ENCODE measurements around the gene CCDC40.
"Not testable (repeated sequence)": the region's sequence is repeated elsewhere in the genome, so short reads cannot be mapped to it uniquely, and the experiment has no call there.

CCDC40 gene

DNA sequence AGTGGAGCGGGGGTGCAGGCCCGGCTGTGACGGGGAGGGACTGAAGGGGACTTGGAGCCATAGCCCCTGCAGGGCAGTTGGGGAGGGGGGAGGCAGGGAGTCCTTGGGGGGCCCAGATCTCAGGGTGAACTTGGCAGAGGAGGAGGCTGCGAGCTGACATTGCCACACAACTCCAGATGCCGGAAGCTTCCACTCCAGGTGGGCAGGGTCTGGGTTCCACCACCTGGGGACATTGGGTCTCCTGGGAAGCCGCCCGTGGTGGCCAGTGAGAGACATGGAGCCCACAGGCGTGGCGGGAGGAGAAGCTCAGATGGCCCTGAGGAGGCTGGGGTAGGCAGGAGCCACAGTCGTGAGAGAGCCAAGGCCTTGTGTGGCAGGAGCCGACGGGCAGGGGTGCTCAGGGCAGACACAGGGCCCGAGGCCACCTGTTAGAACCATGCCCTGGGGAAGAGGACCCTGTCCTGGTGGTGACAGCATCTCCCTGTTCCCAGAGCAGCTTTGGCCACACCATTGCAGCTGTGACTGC is 46.8 kb downstream of the CCDC40 start:
- DNase-seq (ENCODE audit: low read depth), result no peak

DNA sequence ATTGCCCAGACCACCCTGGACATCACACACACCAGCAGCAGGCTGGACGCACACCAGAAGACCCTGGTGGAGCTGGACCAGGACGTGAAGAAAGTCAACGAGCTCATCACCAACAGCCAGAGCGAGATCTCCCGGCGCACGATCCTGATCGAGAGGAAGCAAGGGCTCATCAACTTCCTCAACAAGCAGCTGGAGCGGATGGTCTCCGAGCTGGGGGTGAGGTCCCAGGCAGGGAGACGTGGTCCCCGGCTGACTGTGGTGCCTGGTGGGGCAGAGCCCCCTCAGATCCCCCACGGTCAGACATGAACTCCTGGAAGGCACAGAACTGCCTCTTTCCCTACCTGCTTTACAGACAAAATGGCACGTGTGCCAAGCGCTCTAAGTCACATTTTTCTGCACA is 48.3 kb downstream of the CCDC40 start:
- DNase-seq (ENCODE audit: low read depth), result no peak

DNA sequence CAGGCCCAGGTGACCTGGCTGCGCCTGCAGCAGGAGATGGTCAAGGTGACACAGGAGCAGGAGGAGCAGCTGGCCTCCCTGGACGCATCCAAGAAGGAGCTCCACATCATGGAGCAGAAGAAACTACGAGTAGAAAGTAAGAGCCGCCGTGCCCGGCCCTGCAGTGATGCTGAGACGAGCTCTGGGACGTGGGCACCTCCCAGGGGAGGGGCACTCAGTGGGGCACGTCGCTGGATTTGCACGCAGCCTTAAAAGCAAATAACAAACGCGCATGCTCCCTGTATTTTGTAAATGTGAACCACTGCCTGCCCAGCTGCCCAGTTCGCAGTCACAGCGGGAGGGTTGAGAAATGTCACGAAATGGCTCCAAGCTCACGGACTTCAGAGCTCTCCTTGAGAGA is 49.6 kb downstream of the CCDC40 start:
- DNase-seq (ENCODE audit: low read depth), result no peak

DNA sequence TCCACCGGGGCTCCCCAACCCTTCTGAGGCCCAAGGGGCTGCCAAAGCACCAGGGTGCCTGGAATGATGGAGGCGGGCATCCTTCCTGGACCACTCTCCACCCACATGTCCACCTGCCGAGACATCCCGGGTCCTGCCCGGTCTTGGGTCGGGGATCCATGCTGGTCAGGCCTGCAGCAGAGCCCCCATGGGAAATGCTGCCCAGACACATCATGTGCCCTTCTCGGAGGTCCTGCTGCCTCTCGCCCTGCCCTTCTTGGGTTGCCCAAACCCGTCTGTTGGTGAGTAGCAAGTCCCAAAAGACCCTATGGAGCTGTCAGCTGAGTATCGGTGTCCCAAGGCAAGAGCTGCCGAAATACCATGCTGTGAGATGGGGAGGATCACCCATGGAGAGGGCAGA is 50.2 kb downstream of the CCDC40 start:
- no peak for DNase-seq (ENCODE audit: low read depth)

DNA sequence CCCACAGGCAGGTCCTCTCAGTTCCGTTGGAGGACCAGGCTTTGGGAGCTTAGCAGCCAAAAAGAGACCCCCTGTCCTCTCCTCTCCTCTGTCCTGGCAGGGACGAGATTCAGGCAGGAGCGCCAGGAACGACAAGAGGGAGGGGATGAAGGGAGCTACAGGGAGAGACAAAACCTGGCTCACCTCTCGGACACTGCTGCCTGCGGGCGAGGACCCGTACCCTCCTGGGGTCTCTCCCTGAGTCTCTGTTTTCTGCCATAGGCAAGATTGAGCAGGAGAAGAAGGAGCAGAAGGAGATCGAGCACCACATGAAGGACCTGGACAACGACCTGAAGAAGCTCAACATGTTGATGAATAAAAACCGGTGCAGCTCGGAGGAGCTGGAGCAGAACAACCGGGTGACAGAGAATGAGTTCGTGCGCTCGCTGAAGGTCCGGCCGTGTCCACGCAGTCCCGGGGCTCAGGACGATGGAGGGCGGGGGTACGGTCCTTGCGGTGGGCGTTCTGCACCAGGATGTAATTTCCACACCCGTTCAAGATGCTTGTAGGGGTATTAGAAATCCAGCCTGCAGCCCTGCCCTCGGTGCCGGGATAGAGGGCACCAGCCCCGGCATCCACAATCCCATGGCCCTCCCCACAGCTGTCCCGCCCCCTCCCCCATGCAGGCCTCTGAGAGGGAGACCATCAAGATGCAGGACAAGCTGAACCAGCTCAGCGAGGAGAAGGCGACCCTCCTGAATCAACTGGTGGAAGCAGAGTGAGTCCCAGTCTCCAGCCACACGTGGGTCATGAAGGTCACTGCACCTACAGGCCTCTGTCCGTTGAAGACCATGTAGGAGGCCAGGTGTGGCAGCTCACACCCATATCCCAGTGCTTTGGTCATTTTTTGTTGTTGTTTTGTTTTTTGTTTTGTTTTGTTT is 51.2 kb downstream of the CCDC40 start:
- DNase-seq (ENCODE audit: low read depth), result no peak

DNA sequence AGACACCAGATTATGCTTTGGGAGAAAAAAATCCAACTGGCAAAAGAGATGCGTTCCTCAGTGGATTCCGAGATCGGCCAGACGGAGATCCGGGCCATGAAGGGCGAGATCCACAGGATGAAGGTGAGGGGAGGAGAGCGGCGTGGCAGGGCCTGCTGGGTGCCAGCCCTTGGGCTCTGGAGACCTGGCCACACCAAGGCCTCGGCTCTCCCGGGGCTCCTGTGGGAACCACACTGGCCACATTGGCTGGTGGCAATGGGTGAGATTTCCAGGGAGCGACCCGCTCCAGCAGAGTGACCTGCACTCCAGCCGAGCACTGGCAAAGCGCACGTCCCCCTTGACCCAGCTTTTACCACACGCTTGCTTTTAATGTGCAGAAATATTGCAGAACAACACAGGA is 53.3 kb downstream of the CCDC40 start:
- no peak for DNase-seq (ENCODE audit: low read depth)

DNA sequence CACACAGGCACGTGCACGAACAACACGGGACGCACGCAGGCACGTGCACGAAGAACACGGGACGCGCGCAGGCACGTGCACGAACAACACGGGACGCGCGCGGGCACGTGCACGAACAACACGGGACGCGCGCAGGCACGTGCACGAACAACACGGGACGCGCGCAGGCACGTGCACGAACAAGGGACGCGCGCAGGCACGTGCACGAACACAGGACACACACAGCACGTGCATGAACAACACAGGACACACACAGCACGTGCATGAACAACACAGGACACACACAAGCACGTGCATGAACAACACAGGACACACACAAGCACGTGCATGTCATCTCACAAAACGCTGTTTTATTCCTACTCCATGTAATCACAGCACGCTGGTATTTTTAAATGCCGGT is 53.7 kb downstream of the CCDC40 start:
- DNase-seq (ENCODE audit: low read depth), result not testable (repeated sequence)

DNA sequence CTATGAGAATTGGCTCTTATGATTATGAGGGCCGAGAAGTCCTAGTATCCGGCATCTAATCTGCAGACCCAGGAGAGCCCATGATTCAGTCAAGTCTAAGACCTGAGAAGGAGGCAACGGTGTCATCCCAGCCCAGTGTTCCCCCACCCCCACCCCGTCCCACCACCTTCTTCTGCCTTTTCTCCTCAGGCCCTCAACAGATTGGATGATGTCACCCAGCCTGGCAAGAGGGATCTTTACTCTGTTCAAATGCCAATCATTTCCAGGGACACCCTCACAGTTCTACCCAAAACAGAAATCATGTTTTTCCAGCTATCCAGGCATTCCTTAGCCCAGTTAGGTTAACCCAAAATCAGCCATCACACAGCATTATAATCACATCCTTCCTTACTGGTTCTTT is 54.9 kb downstream of the CCDC40 start:
- no peak for DNase-seq (ENCODE audit: low read depth)

DNA sequence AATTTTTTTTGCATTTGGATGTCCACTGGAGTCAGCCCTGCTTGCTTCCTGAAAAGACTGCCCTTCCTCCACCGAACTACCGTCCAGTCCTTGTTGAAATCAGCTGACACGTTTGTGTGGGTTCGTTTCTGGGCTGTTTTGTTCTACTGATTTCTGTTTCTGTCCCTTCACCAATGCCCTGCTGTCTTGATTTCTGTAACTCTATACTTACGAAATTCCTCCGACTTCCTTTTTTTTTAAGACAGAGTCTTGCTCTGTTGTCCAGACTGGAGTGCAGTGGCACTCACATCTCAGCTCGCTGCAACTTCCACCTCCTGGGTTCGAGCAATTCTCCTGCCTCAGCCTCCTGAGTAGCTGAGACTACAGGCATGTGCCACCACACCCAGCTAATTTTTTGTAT is 56.5 kb downstream of the CCDC40 start:
- no peak for DNase-seq (ENCODE audit: low read depth)

DNA sequence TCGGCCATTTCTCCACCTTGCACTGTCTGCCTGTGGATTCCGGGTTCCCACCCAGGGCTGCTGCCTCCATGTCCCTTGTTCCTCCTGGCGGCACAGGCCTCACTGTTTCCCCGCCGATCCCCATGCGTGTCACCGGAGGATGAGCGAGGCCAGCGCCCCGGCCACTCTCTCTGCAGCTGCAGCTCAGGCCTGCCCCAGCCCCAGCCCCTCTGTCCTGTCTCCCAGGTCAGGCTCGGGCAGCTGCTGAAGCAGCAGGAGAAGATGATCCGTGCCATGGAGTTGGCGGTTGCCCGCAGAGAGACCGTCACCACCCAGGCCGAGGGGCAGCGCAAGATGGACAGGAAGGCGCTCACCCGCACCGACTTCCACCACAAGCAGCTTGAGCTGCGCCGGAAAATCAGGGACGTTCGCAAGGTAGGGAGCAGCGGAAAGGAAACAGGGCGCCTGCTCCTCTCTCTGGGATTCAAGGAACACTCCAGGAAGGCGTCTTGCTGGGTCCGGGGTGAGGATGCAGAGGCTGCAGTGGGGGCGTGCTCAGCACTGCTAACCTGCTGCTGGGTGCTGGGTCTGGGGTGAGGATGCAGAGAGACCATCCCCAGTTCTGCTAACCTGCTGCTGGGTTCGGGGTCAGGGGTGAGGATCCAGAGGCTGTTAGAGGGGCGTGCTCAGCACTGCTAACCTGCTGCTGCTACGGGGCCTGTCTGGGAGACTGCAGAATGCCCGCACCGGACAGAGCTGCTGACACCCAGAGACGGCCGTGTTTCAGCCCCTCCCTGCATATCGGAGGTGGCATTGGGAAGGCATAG is 58.8 kb downstream of the CCDC40 start:
- DNase-seq (ENCODE audit: low read depth), result no peak

DNA sequence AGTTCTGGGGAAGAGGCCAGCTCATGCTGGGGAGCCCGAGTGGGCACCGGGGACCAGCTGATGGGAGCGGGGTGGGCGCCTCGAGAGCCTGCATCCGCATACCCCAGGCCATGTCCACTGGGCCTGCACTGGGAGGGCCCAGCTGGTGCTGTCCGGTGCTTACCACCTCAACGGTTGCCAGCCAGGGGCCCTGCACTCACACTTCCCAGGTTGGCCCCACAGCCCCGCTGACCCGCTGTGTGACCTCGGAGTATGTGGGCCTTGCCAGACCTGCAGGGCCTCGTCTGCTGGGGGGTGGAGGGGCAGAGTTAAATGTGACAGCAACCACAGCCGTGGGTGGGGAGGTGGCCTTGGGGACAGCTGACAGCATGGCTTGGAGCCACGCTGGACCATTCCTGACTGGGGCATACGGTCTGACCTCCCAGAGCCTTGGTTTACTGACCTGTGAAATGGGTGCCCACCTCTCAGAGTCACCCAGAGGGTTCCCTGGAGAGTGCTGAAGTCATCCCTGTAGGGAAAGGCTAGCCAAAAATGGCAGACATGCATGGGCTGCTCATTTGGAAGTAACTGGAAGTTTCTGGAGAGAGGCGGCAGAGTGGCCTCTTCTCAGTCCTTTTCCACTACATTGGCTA is 59.5 kb downstream of the CCDC40 start:
- DNase-seq (ENCODE audit: low read depth), result no peak

DNA sequence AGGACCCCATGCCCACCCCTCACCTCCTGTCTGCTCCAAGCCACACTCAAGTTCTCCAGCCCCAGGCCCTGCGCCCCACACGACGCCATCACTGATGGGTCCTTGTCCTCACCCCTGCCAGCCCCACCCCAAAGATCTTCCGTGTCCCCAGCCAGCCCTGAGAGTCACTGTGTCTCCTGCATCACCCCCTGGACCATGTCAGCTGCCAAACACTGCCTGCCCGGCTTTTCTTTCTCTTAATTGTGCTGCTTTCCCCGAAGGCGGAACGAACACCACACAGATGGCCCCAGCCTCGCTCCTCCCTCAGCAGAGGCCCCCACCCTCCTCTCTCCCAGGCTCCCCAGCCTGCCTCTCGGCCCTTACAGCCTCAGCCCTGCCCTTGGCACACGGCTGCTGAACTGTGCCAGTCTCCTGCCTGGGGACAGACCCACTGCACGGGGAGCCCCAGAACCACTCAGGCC is 60.1 kb downstream of the CCDC40 start:
- no peak for DNase-seq (ENCODE audit: low read depth)

DNA sequence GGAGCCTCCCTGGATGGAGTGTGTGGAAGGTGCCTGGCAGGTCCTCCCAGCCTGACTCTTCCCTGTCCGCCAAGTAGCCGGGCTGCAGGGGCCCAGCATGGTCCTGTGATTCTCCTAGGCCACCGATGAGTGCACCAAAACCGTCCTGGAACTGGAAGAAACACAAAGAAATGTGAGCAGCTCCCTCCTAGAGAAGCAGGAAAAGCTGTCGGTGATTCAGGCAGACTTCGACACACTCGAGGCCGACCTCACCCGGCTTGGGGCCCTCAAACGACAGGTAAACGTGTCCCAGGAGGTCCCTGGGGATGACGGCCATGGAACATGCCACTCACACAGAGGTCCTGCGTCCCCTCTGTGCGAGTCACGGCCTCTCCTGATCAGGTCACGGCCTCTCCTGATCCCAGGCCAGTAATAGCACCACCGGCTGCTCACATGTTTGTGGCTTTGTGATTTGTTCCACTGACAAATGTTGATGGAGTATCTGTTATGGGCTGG is 60.7 kb downstream of the CCDC40 start:
- DNase-seq (ENCODE audit: low read depth), result no peak

DNA sequence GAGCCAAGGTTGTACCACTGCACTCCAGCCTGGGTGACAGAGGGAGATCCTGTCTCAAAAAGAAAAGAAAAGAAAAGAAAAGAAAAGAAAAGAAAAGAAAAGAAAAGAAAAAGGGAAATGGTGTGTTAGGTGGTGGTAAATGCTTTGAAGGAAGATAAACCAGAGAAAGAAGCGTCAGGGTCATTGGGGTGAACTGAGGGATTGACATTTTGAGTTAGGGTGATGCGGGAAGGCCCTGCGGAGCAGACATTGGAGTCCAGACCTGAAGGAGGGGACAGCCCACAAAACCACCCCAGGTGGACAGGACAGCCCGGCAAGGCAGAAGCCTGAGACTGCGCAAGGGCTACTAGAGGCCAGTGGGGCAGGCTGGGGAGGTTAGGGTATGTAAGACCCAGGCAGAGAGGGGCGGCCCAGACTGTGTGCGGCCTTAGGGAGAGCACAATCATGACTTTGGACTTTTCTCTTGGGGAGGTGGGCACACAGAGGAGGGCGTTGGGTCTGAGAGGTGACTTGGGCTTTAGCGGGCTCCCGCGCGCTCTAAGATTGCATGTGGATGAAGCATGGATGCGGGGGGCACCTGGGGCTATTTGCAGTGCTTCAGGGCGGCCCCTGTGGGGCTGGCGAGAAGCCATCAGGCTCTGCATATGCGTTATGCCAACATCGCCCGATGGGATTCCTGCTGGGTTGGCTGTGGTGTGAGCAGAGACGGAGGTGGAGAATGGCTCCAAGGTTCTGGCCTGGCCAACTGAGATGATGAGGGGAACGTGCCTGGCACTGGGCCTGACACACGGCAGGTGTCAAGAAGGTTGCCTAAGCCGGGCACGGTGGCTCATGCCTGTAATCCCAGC is 61.6 kb downstream of the CCDC40 start:
- no peak for DNase-seq (ENCODE audit: low read depth)

DNA sequence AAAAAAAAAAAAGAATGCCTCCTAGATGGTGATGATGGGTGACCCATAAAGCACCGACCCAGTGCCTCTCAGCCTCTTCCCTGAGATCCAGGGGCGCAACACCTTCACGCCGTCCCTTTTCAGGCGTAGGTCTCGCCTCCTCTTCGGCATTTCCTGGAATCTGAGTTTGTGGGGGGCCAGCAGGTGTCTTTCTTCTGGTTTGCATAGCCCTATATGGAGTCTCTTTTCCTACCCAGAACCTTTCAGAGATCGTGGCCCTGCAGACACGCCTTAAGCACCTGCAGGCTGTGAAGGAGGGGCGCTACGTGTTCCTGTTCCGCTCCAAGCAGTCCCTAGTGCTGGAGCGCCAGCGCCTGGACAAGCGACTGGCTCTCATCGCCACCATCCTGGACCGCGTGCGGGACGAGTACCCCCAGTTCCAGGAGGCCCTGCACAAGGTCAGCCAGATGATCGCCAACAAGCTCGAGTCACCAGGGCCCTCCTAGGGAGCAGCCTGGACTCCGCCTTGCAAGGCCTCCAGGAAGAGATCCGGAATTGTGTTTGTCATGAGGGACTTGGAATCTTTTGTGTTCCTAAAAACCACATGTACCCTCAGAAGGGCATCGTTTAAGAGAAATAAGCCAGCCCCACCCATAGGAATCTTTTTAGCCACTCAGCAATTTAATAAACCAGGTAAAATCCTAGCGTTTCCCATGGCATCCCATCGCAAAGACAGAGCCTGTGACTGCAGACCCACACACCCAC is 63.0 kb downstream of the CCDC40 start:
- DNase-seq (ENCODE audit: low read depth), result no peak

DNA sequence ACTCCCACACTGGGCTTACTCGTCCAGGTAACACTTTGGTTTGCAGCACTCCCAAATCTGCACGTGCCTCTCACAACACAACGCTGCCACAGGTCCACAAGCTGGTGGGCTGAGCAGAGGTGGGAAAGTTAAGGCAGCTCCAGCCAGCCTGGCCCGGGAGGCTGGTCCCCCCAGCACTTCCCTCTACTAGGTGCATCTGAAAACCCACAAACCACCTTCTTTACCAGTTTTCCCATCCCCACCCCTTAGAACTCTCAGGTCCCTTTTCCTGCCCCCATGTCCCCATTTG is 63.5 kb downstream of the CCDC40 start:
- no peak for DNase-seq (ENCODE audit: low read depth)

DNA sequence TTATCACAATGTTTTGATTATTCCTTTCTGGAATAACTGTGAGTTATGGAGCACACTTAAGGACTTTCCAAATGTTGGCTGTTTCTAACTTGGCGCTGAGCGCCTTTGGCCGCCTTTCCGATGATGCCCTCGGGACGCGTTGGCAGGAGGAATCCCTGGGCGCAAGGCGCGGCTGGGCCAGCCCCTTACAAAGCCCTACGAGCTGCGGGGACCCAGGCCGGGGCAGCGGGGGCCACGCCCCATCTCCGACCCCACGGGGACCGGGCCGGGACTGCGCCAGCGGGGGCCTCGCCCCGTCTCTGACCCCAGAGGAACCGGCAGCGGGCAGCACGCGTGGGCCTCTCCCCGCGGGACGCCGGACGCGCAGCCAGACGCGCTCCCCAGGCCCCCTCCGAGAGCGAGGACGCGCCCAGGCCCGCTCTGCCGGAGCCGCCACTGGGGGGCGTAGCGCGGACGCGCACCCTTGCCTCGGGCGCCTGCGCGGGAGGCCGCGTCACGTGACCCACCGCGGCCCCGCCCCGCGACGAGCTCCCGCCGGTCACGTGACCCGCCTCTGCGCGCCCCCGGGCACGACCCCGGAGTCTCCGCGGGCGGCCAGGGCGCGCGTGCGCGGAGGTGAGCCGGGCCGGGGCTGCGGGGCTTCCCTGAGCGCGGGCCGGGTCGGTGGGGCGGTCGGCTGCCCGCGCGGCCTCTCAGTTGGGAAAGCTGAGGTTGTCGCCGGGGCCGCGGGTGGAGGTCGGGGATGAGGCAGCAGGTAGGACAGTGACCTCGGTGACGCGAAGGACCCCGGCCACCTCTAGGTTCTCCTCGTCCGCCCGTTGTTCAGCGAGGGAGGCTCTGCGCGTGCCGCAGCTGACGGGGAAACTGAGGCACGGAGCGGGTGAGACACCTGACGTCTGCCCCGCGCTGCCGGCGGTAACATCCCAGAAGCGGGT is 64.8 kb downstream of the CCDC40 start, which contains the start of gene GAA:
Gene GAA (plus strand): TSS at position 571 of the 935 bp plus-strand sequence. CDS start 3,006 bp downstream, outside the sequence.
- peak; percentile 55 for DNase-seq (ENCODE audit: low read depth)

DNA sequence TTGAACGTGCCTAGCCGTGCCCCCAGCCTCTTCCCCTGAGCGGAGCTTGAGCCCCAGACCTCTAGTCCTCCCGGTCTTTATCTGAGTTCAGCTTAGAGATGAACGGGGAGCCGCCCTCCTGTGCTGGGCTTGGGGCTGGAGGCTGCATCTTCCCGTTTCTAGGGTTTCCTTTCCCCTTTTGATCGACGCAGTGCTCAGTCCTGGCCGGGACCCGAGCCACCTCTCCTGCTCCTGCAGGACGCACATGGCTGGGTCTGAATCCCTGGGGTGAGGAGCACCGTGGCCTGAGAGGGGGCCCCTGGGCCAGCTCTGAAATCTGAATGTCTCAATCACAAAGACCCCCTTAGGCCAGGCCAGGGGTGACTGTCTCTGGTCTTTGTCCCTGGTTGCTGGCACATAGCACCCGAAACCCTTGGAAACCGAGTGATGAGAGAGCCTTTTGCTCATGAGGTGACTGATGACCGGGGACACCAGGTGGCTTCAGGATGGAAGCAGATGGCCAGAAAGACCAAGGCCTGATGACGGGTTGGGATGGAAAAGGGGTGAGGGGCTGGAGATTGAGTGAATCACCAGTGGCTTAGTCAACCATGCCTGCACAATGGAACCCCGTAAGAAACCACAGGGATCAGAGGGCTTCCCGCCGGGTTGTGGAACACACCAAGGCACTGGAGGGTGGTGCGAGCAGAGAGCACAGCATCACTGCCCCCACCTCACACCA is 65.7 kb downstream of the CCDC40 start:
- no peak for DNase-seq (ENCODE audit: low read depth)
